ENCODE data around the gene ACTN2.

DNA sequence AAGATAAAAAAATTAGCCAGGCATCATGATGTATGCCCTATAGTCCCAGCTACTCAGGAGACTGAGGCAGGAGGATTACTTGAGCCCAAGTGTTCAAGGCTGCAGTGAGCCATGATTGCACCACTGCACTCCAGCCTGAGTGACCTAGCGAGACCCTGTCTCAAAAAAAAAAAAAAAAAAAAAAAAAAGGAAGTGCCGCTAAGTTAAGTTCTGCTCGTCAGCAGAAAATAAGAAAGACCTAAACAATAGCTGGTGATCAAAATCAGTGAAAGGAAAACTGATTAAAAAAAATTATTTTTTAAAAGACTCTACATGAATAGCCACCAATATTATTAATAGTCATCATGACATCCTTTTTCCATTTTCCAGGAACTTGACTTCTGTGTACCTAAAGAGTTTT, 64.6 kb downstream of the ACTN2 start:
- TF ChIP-seq, protein P1, sequence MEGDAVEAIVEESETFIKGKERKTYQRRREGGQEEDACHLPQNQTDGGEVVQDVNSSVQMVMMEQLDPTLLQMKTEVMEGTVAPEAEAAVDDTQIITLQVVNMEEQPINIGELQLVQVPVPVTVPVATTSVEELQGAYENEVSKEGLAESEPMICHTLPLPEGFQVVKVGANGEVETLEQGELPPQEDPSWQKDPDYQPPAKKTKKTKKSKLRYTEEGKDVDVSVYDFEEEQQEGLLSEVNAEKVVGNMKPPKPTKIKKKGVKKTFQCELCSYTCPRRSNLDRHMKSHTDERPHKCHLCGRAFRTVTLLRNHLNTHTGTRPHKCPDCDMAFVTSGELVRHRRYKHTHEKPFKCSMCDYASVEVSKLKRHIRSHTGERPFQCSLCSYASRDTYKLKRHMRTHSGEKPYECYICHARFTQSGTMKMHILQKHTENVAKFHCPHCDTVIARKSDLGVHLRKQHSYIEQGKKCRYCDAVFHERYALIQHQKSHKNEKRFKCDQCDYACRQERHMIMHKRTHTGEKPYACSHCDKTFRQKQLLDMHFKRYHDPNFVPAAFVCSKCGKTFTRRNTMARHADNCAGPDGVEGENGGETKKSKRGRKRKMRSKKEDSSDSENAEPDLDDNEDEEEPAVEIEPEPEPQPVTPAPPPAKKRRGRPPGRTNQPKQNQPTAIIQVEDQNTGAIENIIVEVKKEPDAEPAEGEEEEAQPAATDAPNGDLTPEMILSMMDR (IDR thresholded peaks at IDR 0.05; ENCODE audit: extremely low read depth in 1 of 2, insufficient read depth in 1 of 2, low read depth in 1 of 2, low read length in 2 of 2): no peak
- TF ChIP-seq POLR2AphosphoS5 (IDR thresholded peaks at IDR 0.05; ENCODE audit: insufficient read depth, low read depth, low read length): no peak
- TF ChIP-seq POLR2A (IDR thresholded peaks at IDR 0.05; ENCODE audit: low read depth, low read length): no peak

All from endothelial cell of umbilical vein (primary cell).